C4-2B (cell line): Measurements from ENCODE around the gene RNF213.

Source experiments
- CTCF ChIP-seq: fragments of 450-650 bp; conservative IDR thresholded peaks from 2 replicates; pipeline ENCODE4 v1.5.1; 2017; ENCODE audit warnings: mild to moderate bottlenecking
- ZFX ChIP-seq: fragments of 450-650 bp; IDR thresholded peaks from 2 replicates; pipeline ENCODE4 v1.6.1; 2017

- TF ChIP-seq ZFX (no peak), CTCF (no peak)
Observed at GRCh38 chr17:80384078-80384960, 123.7 kb downstream of the RNF213 start.
